ENCODE results near the gene CNOT6.

Gene CNOT6

DNA sequence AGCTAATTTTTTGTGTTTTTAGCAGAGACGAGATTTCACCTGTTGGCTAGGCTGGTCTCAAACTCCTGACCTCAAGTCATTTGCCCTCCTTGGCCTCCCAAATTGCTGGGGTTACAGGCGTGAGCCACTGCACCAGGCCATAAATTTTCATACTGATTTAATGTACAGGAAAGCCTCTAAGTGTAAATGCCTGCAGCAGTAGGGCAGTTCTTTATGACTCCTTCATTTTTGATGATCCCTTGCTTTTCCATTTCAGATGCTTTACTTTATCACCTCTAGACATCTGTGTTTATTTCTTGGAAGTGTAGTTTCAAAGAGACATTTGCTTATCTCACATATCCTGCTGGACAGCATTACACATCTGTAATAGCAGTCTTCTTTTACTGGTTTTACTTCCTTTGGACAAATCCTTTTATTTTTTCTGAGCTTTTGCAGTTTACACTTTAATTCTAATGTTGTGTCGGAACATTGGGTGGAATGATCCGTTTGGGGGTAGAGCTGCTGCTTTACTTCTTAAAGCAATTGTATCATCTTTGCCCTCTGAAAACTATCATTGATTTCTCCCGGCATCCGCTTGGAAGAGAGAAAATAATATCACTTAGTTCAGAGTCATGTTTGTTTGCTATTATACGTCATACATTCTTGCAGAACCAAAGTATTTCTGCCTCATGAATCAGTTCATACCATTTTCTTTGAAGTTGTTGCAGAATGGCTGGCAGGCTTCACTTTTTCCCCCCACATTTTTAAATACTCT is 61.2 kb downstream of the CNOT6 start:
- Mint-ChIP-seq H3K27ac (no peak overlapping the region), H3K36me3 (peaks cover 70% of the 10 kb centered on the region), H3K9me3 (no peaks in the 10 kb centered on the region), H3K4me3 (no peak overlapping the region), H3K4me1 (peaks cover 26% of the 10 kb centered on the region)
- DNase-seq (ENCODE audit: low spot score in 2 of 2) (no peak), ATAC-seq (no peak)

DNA sequence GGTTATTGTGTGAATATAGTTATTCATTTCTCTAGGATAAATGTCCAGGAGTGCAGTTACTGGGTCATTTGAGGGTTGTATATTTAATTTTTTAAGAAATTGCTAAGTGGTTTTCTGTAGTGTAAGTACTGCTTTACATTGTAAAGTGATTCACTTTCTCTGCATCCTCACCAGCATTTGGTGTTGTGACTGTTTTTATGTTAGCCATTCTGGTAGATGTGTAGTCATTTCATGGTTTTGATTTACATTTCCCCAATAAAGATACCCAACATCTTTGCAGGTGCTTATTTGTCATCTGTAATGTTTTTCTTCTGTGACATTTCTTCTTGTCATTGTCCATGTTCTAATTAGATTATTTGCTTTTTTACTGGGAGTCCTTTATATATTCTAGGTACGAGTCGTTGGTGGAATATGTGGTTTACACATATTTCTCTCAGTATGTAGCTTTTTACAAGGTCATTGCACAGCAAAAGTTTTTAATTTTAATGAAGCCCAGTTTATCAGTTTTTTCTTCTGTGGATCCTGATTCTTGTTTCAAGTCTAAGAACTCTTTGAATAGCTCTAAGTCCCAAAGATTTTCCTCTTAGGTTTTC is 63.1 kb downstream of the CNOT6 start:
- H3K4me3 Mint-ChIP-seq, result no peak overlapping the region
- H3K36me3 Mint-ChIP-seq, result peaks cover 56% of the 10 kb centered on the region
- H3K9me3 Mint-ChIP-seq, result no peaks in the 10 kb centered on the region
- peak overlapping the region; percentile 15 for H3K27ac Mint-ChIP-seq
- H3K4me1 Mint-ChIP-seq, result peaks cover 44% of the 10 kb centered on the region
- ATAC-seq, result peak; percentile 83
- DNase-seq (ENCODE audit: low spot score in 2 of 2), result no peak

- DNase-seq (ENCODE audit: low spot score in 2 of 2), result no peak
- H3K27ac Mint-ChIP-seq, result no peak overlapping the region
- no peak for ATAC-seq
- no peak overlapping the region for H3K4me3 Mint-ChIP-seq
- H3K4me1 Mint-ChIP-seq, result peaks cover 44% of the 10 kb centered on the region
- H3K9me3 Mint-ChIP-seq, result no peaks in the 10 kb centered on the region
- peaks cover 56% of the 10 kb centered on the region for H3K36me3 Mint-ChIP-seq
Observed at GRCh38 chr5:180558232-180558631, 64.1 kb downstream of the CNOT6 start.

DNA sequence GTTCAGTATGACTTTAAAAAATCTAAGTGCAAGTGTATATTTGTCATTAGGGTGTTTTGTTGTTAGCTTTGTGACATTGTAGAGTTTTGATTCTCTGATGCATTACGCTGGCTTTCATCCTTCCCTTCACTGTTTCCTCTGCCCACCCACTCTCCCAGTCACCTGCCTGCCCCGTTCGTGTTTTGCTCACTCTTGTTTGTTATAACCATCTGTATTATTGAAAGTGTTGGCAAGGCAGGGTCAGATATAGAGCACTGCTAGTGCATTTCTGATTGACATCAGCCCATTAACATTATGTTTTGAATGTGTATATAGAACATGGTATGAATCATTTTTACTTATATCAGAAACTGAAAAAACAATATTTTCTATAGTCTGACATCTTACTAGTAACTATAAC is 69.8 kb downstream of the CNOT6 start:
- no peak for DNase-seq (ENCODE audit: low spot score in 2 of 2)
- ATAC-seq, result peak; percentile 57
- no peaks in the 10 kb centered on the region for H3K9me3 Mint-ChIP-seq
- no peak overlapping the region for H3K4me3 Mint-ChIP-seq
- peaks cover 80% of the 10 kb centered on the region for H3K36me3 Mint-ChIP-seq
- H3K4me1 Mint-ChIP-seq, result peaks cover 25% of the 10 kb centered on the region
- H3K27ac Mint-ChIP-seq, result peak overlapping the region; percentile 18

- ATAC-seq (no peak), DNase-seq (ENCODE audit: low spot score in 2 of 2) (no peak)
- no peaks in the 10 kb centered on the region for H3K4me1 Mint-ChIP-seq
- peaks cover 84% of the 10 kb centered on the region for H3K36me3 Mint-ChIP-seq
- H3K27ac Mint-ChIP-seq, result peak overlapping the region; percentile 52
- H3K9me3 Mint-ChIP-seq, result no peaks in the 10 kb centered on the region
- H3K4me3 Mint-ChIP-seq, result no peak overlapping the region
Observed at GRCh38 chr5:180568914-180569313, 74.7 kb downstream of the CNOT6 start.

- no peak for ATAC-seq
- no peaks in the 10 kb centered on the region for H3K4me1 Mint-ChIP-seq
- H3K4me3 Mint-ChIP-seq, result no peak overlapping the region
- H3K36me3 Mint-ChIP-seq, result peaks cover 58% of the 10 kb centered on the region
- H3K9me3 Mint-ChIP-seq, result no peaks in the 10 kb centered on the region
- DNase-seq (ENCODE audit: low spot score in 2 of 2), result no peak
- H3K27ac Mint-ChIP-seq, result no peak overlapping the region
Observed at GRCh38 chr5:180575571-180575970, 81.4 kb downstream of the CNOT6 start.

GRCh38 chr5:180580681-180581080 is 86.5 kb downstream of the CNOT6 start:
- H3K27ac Mint-ChIP-seq, result no peak overlapping the region
- H3K9me3 Mint-ChIP-seq, result no peaks in the 10 kb centered on the region
- H3K4me3 Mint-ChIP-seq, result no peak overlapping the region
- no peak for ATAC-seq
- peaks cover 25% of the 10 kb centered on the region for H3K36me3 Mint-ChIP-seq
- H3K4me1 Mint-ChIP-seq, result no peaks in the 10 kb centered on the region
- DNase-seq (ENCODE audit: low spot score in 2 of 2), result no peak

DNA sequence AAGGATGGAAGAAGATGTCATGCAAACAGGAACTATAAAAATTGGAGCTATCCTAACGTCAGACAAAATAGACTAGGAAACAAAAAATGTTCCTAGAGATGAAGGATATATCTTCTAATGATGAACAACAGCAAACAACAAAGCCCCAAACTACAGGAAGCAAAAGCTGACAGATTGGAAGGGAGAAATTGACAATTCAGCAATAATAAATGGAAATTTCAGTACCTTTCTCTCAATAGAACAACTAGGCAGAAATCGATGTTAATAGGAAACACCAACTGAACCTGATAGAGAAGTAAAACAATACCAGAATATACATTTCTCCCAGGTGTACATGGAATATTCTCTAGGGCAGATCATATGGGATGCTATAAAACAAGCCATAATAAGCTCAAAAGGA is 89.6 kb downstream of the CNOT6 start:
- no peak for DNase-seq (ENCODE audit: low spot score in 2 of 2)
- H3K4me3 Mint-ChIP-seq, result no peak overlapping the region
- H3K9me3 Mint-ChIP-seq, result no peaks in the 10 kb centered on the region
- ATAC-seq, result no peak
- no peaks in the 10 kb centered on the region for H3K4me1 Mint-ChIP-seq
- H3K27ac Mint-ChIP-seq, result no peak overlapping the region
- peaks cover 5% of the 10 kb centered on the region for H3K36me3 Mint-ChIP-seq

- H3K4me3 Mint-ChIP-seq, result no peak overlapping the region
- DNase-seq (ENCODE audit: low spot score in 2 of 2), result no peak
- no peaks in the 10 kb centered on the region for H3K4me1 Mint-ChIP-seq
- H3K36me3 Mint-ChIP-seq, result peaks cover 5% of the 10 kb centered on the region
- H3K9me3 Mint-ChIP-seq, result no peaks in the 10 kb centered on the region
- H3K27ac Mint-ChIP-seq, result no peak overlapping the region
- ATAC-seq, result no peak
Observed at GRCh38 chr5:180586204-180586603, 92.0 kb downstream of the CNOT6 start.

DNA sequence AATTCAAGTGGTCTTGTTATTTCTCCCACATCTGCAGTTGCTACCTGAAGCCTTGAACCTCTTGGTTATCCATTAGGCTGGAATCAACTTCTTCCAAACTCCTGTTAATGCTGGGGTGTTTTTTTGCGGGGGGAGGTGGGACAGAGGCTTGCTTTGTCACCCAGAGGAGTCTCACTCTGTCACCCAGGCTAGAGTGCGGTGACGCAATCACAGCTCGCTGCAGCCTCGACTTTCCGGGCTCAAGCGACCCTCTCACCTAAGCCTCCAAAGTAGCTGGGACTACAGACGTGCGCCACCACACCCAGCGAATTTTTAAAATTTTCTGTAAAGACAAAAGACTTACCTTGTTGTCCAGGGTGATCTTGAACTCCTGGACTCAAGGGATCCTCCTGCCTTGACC is 92.7 kb downstream of the CNOT6 start:
- no peak overlapping the region for H3K27ac Mint-ChIP-seq
- H3K4me1 Mint-ChIP-seq, result peaks cover under 1% of the 10 kb centered on the region
- no peak for ATAC-seq
- peaks cover 5% of the 10 kb centered on the region for H3K36me3 Mint-ChIP-seq
- H3K9me3 Mint-ChIP-seq, result no peaks in the 10 kb centered on the region
- DNase-seq (ENCODE audit: low spot score in 2 of 2), result no peak
- no peak overlapping the region for H3K4me3 Mint-ChIP-seq

GRCh38 chr5:180589771-180590542 is 95.8 kb downstream of the CNOT6 start:
- H3K4me3 Mint-ChIP-seq, result peak overlapping the region; percentile 32

DNA sequence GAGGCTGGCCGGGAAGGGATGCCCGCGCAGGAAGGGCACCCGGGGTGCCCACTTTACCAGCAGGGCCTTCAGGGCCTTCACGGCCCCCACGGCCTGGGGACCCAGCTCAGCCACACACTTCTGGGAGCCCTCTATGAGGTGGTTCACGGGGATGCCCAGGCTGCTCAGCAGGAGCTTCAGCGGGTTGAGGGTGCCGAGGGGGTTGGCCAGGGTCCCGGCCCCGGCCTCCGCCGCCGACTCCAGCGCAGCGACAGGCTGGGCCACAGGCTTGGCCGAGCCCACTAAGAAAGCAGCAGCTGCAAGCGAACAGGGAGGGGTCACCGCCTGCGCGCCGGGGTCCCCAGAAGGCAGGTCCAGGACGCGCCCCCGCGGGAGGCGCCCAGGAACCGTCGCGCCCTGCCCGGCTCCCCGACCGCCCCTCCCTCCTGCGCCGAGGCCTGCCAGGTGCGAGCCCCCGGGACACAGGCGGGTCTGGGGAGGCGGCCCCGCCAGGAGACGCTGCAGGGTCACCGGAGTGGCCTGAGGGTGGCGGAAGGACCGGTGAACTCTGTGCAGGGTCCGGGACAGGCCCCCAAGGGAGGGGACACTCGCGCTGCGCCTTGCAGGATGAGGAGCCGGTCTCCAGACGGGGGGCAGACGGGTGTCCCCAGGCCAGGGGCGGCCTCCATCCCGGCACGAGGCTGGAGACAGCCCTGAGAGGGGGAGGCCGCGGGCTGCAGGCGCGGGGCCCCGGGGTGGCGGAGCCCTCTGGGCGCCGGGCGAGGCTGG is 96.5 kb downstream of the CNOT6 start:
- peaks cover 6% of the 10 kb centered on the region for H3K4me1 Mint-ChIP-seq
- ATAC-seq, result peak; percentile 17
- H3K4me3 Mint-ChIP-seq, result peak overlapping the region; percentile 32
- no peak overlapping the region for H3K27ac Mint-ChIP-seq
- H3K9me3 Mint-ChIP-seq, result no peaks in the 10 kb centered on the region
- DNase-seq (ENCODE audit: low spot score in 2 of 2), result no peak
- no peaks in the 10 kb centered on the region for H3K36me3 Mint-ChIP-seq

More at GRCh38 chr5:180589771-180590542, 95.8 kb downstream of the CNOT6 start:
- Mint-ChIP-seq H3K36me3 (no peaks in the 10 kb centered on the region), H3K4me1 (peaks cover 6% of the 10 kb centered on the region), H3K27ac (no peak overlapping the region), H3K9me3 (no peaks in the 10 kb centered on the region)
- DNase-seq (ENCODE audit: low spot score in 2 of 2), result no peak
- no peak for ATAC-seq

DNA sequence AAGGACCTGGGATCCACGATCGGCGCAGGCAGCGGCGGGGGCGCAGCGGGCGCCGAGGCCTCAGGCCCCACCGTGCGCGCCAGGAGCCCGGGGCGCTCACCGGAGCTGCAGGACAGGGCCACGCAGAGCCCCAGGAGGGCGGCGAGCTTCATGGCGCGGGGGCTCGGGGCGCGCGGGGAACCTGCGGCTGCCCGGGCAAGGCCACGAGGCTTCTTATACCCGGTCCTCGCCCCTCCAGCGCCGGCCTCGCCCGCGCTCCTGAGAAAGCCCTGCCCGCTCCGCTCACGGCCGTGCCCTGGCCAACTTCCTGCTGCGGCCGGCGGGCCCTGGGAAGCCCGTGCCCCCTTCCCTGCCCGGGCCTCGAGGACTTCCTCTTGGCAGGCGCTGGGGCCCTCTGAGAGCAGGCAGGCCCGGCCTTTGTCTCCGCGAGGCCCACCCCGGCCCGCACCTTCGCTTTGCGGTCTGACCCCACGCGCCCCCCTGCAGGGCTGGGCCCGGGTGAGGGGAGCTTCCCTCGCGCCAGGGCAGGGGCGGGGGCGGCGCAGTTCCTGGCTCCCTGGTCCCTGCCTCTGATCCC is 97.2 kb downstream of the CNOT6 start, which contains the start of gene SCGB3A1:
SCGB3A1 (minus strand) TSS at position 189 of the 577 bp plus-strand sequence; CDS start at position 152, 37 bp downstream.
- peak within 1 kb of the TSS; percentile 47 for H3K4me3 Mint-ChIP-seq
- no peak within 1 kb of the TSS for H3K27ac Mint-ChIP-seq
- no peaks in the 10 kb centered on the region for H3K9me3 Mint-ChIP-seq
- H3K36me3 Mint-ChIP-seq, result no peaks in the 10 kb centered on the region
- peaks cover 6% of the 10 kb centered on the region for H3K4me1 Mint-ChIP-seq
- DNase-seq (ENCODE audit: low spot score in 2 of 2), result no peak
- ATAC-seq, result no peak

- Mint-ChIP-seq H3K4me3 (peak overlapping the region; percentile 47), H3K27ac (no peak overlapping the region), H3K36me3 (no peaks in the 10 kb centered on the region), H3K9me3 (no peaks in the 10 kb centered on the region), H3K4me1 (peaks cover 6% of the 10 kb centered on the region)
- ATAC-seq (no peak), DNase-seq (ENCODE audit: low spot score in 2 of 2) (no peak)
Observed at GRCh38 chr5:180592176-180592575, 98.0 kb downstream of the CNOT6 start.
